ENCODE results near the gene ZNF536. TPM values are rescaled to one million over a fixed set of nuclear protein-coding genes. Genes with fewer than 3 reads are reported as not detected.
"Not testable (repeated sequence)": the region's sequence is repeated elsewhere in the genome, so short reads cannot be mapped to it uniquely, and the experiment has no call there.

The ZNF536 gene
- total RNA-seq, 4 donors from 2014 or later, result 1.00 to 7.1 (median 1.8) TPM

GRCh38 chr19:30344446-30345425, 27.4 kb upstream of the ZNF536 start:
- no peak for DNase-seq
- Histone ChIP-seq H3K4me1 (peaks cover 0 to 8% (median 0%) of the 10 kb centered on the region in 4 donors), H3K36me3 (no peaks in the 10 kb centered on the region), H3K27me3 (no peaks in the 10 kb centered on the region), H3K9me3 (no peaks in the 10 kb centered on the region), H3K27ac (no peak overlapping the region), H3K4me3 (no peak overlapping the region)
- 82% methylated on average over 7 to 14 of the region's 14 CpGs for WGBS, 2 donors (ENCODE audit: low coverage in 1 of 2)
- in situ Hi-C loops (cut with MboI; ENCODE audit: low pct_ligation_motif_present in 1 of 4, low pct_unique_long_range_greater_than_20kb in 1 of 4, low sequenced_read_pairs in 3 of 4), result no loop called here
- intact Hi-C loops (cut with DNase I; ENCODE audit: low total_unique reads), result no loop called here
- TF ChIP-seq POLR2AphosphoS5 (IDR thresholded peaks at IDR 0.05) (no peak), EP300 (IDR thresholded peaks at IDR 0.05; ENCODE audit: low read depth) (no peak), POLR2A (IDR thresholded peaks at IDR 0.05) (no peak)
- TF ChIP-seq, protein P1, sequence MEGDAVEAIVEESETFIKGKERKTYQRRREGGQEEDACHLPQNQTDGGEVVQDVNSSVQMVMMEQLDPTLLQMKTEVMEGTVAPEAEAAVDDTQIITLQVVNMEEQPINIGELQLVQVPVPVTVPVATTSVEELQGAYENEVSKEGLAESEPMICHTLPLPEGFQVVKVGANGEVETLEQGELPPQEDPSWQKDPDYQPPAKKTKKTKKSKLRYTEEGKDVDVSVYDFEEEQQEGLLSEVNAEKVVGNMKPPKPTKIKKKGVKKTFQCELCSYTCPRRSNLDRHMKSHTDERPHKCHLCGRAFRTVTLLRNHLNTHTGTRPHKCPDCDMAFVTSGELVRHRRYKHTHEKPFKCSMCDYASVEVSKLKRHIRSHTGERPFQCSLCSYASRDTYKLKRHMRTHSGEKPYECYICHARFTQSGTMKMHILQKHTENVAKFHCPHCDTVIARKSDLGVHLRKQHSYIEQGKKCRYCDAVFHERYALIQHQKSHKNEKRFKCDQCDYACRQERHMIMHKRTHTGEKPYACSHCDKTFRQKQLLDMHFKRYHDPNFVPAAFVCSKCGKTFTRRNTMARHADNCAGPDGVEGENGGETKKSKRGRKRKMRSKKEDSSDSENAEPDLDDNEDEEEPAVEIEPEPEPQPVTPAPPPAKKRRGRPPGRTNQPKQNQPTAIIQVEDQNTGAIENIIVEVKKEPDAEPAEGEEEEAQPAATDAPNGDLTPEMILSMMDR (IDR thresholded peaks at IDR 0.05), result no peak

DNA sequence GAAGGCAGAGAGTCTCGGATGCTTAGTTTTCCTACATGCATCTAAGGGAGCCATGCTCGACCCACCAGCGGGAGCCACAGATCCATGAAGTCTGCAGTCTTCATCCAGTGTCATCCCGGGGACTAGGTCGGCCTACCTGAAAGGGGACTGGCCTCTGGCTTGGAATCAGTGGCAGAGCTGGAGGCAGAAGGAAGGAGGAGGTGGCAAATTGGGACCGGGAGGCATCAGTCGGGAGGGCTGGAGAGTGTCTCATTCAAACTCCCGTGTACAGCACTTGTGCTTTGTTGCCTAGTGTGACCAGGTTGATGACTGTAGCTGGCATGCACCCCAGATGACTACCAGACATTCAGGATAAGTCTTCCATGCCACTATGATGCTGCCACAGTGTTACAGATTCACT, 26.5 kb upstream of the ZNF536 start:
- H3K4me3 ChIP-seq, result no peak overlapping the region
- intact Hi-C loops (cut with DNase I; ENCODE audit: low total_unique reads), result no loop called here
- no peak for DNase-seq
- H3K27ac ChIP-seq, result no peak overlapping the region
- in situ Hi-C loops (cut with MboI; ENCODE audit: low pct_ligation_motif_present in 1 of 4, low pct_unique_long_range_greater_than_20kb in 1 of 4, low sequenced_read_pairs in 3 of 4), result no loop called here
- TF ChIP-seq EP300 (IDR thresholded peaks at IDR 0.05; ENCODE audit: low read depth) (no peak), POLR2AphosphoS5 (IDR thresholded peaks at IDR 0.05) (no peak), POLR2A (IDR thresholded peaks at IDR 0.05) (no peak)
- TF ChIP-seq, protein P1 (IDR thresholded peaks at IDR 0.05), result no peak
- H3K4me1 ChIP-seq, result no peaks in the 10 kb centered on the region
- H3K36me3 ChIP-seq, result no peaks in the 10 kb centered on the region
- WGBS, 2 donors (ENCODE audit: low coverage in 1 of 2), result 83% methylated on average over 1 to 8 of the region's 8 CpGs
- H3K9me3 ChIP-seq, result no peaks in the 10 kb centered on the region
- H3K27me3 ChIP-seq, result no peaks in the 10 kb centered on the region

DNA sequence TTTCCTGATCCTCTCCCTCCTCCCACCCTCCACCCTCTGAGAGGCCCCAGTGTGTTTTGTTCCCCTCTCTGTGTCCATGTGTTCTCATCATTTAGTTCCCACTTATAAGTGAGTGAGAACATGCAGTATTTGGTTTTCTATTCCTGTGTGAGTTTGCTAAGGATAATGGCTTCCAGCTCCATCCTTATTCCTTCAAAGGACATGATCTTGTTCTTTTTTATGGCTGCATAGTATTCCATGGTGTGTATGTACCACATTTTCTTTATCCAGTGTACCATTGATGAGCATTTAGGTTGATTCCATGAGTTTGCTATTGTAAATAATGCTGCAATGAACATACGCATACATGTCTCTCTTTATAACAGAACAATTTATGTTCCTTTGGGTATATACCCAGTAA, 25.7 kb upstream of the ZNF536 start:
- H3K9me3 ChIP-seq; DNase-seq; H3K27me3 ChIP-seq; H3K27ac ChIP-seq; H3K4me1 ChIP-seq; H3K36me3 ChIP-seq; H3K4me3 ChIP-seq; intact Hi-C loops (cut with DNase I; ENCODE audit: low total_unique reads); in situ Hi-C loops (cut with MboI; ENCODE audit: low pct_ligation_motif_present in 1 of 4, low pct_unique_long_range_greater_than_20kb in 1 of 4, low sequenced_read_pairs in 3 of 4): not testable (repeated sequence)
- WGBS, 2 donors (ENCODE audit: low coverage in 1 of 2), result 96 to 100% methylated on average over 1 of the region's 1 CpG

- in situ Hi-C loops (cut with MboI; ENCODE audit: low pct_ligation_motif_present in 1 of 4, low pct_unique_long_range_greater_than_20kb in 1 of 4, low sequenced_read_pairs in 3 of 4) (no loop called here), intact Hi-C loops (cut with DNase I; ENCODE audit: low total_unique reads) (no loop called here)
- Histone ChIP-seq H3K36me3 (no peaks in the 10 kb centered on the region), H3K4me1 (no peaks in the 10 kb centered on the region), H3K9me3 (no peaks in the 10 kb centered on the region), H3K4me3 (no peak overlapping the region), H3K27ac (no peak overlapping the region), H3K27me3 (no peaks in the 10 kb centered on the region)
- 48 to 57% methylated on average over 4 to 7 of the region's 7 CpGs for WGBS, 2 donors (ENCODE audit: low coverage in 1 of 2)
- DNase-seq, result no peak
- TF ChIP-seq POLR2A (IDR thresholded peaks at IDR 0.05) (no peak), POLR2AphosphoS5 (IDR thresholded peaks at IDR 0.05) (no peak)
- TF ChIP-seq, protein P1 (IDR thresholded peaks at IDR 0.05), result no peak
Observed at GRCh38 chr19:30349131-30349730, 23.0 kb upstream of the ZNF536 start.
